GM19025 (cell line): Measurements from ENCODE around the gene TEKTIP1.

ENCODE experiments used
- ATAC-seq: cut with Tn5 transposase; IDR thresholded peaks from one replicate; pipeline ENCODE4 v1.9.1; 2021; ENCODE audit warnings: mild to moderate bottlenecking, low read depth, moderate library complexity; ENCODE audit not compliant: unreplicated experiment

Gene TEKTIP1

DNA sequence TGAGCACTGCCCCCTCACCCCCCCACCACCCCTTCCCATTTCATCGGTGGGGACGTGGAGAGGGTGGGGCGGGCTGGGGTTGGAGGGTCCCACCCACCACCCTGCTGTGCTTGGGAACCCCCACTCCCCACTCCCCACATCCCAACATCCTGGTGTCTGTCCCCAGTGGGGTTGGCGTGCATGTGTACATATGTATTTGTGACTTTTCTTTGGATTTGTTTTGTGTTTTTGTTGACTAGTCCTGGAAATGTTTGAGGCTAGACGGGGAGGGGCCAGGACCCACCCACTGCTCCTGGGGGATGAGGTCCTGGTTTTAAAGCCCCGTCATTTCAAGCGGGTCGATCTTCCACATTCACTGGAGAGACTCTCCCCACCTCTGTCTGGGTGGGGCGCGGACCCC, 3.0 kb upstream of the TEKTIP1 start:
- no peak for ATAC-seq

DNA sequence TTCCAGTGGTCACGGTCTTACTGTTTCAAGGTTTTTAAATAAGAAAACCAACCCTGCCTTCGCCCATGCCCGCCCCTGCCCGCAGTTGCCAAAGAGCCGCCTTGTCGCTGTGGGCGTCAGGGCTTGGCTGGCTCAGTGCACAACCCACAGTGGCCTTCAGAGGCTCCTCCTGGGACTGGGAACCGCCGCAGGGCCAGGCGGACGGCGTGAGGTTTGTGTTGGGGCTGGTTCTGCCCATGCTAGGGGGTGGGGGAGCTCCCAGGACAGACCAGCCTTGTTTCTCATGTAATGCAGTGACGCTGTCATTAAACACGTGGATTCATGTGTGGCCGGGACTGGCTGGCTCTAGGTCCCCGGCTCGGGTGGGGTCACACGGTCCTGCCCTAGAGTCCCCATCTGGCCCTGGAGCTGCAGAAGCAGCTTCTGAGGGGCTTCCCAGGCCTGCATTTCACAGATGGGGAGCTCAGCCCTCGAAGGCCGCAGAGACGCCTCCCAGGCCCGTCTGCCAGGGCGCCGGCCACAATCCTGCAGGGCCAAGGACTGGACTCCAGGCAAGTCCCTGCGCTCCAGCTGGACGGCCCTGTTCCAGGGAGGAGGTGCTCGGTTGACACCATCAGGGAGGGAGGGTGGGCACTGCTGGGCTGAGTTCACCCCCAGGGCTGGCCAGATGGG, 2.4 kb upstream of the TEKTIP1 start:
- no peak for ATAC-seq

DNA sequence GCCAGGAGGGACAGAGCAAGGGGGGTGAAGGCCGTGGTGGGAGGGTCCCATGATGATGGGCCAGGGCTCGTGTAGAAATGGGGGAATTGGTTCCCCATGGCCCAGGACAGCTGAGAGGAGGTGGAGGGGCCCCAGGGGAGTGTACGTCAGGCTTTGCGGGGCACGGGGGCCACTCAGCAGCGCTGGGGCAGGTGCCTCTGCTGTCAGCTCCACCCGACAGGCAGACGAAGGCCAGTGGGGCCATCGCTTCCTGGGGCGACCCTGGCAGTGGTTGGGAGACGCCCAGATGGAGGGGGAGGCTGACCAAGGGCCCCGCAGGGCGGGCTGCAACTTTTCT, 1.9 kb upstream of the TEKTIP1 start:
- ATAC-seq: no peak

DNA sequence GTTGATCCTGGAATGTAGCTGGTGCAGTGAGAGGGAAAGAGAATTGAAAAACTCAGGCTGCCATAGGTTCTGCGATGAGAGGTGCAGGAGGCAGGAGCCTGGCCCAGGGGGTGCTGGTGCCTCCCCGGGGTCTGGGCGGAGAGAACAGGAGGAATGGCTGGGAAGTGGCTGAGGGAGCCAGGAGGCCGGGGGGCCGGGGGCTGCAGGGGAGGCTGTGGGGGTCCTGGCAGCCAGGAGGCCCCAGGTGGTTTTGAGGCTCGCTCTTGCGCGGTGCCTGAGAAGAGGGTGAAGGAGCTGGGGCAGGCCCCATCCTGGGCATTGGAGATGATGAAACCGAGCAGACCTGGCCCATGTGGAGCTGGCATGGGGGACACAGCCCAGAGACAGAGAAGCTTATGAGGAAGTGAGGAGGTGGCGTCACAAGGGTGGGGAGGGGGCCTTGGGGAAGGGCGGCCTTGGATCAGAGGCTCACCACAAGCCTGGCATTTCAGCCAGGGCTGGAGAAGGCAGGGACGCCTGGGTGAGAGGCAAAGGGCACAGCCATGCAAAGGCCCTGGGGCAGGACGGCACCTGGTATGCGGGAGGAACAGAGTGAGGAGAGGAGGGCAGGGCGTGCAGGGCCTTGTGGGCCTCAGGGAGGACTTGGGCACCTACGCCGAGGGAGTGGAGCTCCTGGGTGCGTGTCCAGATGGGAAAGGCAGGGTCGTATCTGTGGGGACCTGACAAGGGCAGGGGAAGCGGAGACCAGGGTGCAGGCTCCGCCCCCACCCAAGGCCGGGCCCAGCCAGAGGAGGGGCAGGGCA, 1.3 kb upstream of the TEKTIP1 start:
- ATAC-seq: no peak

DNA sequence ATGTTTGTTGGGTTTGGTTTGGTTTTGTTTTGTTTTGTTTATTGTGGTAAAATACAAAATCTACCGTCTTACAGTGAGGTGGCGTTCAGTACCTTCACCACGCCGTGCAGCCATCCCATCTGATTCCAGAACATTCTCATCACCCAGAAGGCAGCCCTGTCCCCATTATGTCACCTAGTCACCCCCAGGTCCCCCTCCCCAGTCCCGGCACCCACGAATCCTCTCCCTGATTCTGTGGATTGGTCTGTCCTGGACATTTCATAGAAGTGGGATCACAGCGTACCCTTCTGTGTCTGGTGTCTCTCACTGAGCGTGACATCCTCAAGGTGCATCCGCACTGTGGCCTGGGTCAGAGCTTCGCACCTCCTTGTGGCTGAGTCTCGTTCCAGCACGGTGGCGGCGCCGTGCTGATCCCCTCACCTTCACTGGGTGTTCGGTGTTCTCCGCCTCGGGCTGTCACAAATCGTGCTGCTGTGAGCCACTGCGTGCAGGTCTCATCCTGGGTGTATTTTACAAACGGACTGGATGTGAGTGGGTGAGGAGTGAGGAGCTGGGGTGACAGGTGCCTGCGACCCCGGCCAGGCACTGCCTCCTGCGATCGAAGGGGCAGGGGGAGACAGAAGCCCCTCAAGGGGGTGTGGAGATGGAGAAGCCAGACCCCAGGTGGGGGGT, 580 bp upstream of the TEKTIP1 start:
- ATAC-seq: no peak

DNA sequence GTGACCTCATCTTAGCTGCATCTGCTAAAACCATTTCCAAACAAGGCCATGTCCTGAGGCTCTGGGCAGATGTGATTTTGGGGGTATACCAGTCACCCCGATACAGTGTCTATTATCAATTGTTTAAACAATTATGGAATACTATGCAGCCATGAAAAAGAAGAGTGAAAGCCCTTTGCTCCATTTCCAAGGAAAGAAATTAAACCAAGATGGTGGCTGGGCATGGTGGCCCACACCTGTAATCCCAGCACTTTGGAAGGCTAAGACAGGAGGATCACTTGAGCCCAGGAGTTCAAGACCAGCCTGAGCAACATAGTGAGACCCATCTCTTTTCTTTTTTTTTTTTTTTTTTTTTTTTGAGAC, 763 bp downstream of the TEKTIP1 start:
- ATAC-seq: no peak

DNA sequence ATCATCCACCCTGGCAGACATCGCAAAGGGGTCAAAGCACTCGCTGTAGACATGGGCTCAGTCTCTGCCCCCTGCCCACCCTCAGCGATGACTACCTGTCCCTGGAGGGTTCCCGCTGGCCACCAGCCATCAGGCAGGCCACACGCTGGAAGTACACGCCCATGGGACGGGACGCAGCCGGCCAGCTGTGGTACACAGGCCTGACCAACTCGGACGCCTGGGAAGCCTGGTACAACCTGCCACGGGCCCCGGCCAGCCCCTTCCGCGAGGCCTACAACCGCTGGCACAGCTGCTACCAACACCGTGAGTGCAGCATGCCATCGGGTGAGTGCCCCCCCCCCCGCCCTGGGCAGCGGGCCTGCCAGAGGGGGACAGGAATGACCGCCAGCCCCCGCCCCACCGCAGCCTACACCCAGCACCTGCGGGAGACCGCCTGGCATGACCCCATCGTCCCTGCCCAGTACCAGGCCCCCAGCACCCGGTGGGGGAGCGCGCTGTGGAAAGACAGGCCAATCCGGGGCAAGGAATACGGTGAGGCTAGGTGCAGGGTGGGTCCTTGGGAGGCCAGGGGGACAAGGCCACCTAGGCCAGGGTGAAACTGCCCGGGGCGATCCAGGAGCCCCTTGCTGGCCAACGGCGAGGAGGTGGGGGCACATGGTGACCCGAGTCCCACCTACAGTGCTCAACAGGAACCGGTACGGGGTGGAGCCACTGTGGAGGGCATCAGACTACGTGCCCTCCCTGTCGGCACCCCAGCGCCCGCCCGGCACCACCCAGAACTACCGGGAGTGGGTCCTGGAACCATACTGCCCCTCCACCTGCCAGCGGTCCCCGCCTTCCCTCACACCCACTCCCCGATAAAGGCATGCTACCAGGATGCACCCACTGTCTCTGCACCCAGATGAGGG, 4.4 kb downstream of the TEKTIP1 start:
- no peak for ATAC-seq

DNA sequence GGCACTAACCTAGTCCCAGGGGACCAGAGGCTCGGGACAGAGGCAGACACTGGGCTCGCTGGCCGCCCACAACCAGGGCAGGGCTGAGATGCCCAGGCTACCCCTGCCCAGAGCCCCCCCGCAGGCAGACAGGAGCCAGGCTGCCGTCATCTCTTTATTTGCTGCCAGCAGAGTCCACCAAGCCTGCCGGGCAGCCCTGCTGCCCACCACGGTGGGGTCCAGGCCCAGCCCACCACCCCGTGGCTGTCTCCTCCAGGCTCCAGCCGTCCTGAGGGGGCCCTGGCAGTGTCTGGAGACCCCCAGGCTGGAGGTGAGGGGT, 5.0 kb downstream of the TEKTIP1 start:
- ATAC-seq: no peak

DNA sequence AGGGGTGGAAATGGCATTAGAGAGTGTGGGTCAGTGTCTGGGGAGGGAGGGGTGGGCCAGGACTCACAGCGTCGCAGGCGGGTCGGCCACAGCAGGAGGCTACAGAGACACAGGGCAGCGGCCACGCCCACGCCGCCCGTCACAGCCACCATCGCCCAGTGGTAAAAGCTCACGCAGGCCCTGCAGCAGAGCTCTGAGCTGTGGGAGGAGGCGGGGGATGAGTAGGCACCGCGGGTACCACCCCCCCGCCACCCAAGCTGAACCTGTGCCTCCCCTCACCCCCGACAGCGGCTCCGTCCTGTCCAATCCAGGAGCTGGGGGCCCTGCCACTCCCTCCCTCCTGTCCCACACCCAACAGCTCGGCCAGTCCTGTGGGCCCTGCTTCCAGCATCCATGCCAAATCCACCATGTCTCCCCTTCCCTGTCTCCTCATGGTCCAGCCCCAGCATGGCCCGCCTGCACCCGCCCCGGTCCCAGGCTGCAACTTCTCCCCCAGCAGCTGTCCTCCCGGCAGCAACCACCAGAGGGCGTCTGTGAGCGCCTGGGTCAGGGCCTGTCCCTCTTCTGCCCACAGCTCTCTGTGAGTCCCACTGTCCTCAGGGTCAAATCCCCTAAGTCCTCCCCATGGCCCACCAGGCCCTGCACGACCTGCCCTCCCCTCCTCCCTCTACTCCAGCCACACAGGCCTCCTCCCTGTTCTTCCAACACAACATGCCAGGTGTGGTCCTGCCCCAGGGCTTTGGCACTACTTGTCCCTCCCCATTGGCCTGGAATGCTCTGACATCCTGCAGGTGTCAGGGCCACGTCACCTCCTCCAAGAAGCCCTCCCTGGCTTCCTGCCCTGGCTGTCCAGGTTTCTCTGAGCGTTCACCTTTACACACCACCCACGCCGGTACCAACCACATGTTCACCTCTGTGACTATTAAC, 6.0 kb downstream of the TEKTIP1 start:
- no peak for ATAC-seq

DNA sequence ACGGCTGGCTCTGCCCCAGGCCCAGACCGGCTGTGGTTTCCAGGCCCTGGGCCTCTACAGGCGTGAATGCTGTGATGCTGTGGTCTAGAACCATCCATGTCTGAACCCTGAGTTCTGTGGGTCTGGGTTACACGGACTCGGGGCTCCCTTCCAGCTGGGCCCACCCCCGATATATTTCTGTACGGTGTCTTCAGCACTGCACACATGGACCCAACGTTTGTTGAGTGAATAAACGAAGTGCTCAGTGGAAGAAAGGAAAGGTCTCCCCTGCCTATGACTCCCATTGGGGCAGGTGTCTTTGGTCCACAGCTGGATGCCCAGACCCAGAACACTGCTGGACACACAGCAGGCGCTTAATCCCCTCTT, 6.7 kb downstream of the TEKTIP1 start:
- ATAC-seq: no peak

DNA sequence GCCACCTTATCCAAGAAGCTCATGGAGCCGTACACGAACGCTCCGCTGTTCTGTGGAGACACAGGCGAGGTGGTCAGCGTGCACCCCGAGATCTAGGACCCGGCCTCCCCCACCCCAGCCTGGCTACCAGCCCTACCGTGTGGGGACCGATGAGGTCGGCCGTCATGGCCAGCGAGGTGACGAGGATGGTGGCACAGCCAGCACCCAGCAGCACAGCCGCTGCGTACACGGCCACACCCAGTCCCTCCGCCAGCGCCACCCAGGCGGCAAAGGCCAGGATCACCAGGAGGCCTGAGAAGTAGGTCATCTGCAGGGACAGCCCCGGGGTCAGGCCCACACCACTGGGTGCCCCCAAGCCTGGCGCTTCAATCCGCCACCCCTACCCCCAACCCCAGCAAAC, 7.1 kb downstream of the TEKTIP1 start:
- ATAC-seq: no peak

DNA sequence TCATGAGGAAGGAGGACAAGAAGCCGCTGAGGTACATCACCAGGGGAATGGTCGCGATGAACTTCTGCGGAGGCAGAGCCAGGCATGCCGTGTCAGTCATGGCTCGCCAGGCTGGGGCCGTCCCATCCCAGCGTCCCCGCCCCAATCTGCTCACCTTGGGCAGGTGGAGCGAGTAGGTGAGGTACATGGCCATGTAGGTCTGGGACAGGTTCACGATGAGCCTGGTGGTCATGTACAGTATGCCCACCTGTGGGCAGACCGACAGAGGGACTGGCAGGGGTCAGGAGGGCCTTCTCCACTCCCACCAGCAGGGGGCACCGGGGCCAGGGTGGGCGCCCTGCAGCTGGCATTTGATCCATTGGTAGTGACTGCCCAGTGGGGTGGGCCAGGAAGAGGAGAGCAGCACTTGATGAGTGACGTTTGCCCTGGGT, 8.3 kb downstream of the TEKTIP1 start:
- ATAC-seq: no peak

DNA sequence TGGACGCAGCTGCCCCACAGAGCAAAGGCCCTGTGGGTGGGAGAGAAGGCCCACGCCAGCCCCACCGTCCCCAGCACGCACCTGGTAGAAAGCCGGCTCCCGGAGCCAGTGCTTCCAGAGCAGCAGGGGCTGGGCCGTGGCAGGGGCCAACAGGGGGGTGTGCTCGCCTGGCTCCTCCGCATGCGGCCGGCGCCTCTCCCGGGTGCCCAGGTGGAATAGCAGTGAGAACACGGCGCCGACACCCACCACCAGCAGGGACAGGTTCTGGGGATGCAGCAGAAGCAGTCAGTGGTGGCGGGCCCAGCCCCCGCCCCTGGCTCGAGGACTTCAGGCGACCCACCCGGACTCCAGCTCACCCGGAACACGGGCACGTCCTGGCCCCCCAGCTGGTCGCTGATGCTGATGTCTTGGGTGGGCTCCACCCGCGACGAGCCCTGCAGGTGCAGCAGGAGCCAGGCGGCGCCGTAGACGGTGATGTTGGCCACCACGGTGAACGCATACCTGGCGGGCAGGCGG, 8.9 kb downstream of the TEKTIP1 start:
- no peak for ATAC-seq

DNA sequence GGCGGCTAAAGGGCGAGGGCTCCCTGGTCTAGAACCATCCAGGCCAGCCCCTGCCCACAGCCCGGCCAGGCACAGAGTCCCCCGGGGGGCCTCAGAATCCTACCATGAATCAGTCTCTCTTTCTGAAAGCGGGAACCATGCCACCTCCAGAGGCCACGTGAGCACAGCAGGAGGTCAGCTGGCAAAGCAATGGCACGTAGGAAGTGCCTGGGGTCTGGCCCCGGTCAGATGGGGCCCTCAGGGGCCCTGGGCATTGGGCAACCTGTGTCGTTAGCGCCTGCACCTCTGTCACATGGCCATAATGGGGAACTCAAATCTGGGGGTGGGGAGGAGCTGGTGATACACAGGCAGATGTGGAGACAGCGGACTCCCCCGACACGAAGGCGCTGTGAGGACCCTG, 9.6 kb downstream of the TEKTIP1 start:
- no peak for ATAC-seq

DNA sequence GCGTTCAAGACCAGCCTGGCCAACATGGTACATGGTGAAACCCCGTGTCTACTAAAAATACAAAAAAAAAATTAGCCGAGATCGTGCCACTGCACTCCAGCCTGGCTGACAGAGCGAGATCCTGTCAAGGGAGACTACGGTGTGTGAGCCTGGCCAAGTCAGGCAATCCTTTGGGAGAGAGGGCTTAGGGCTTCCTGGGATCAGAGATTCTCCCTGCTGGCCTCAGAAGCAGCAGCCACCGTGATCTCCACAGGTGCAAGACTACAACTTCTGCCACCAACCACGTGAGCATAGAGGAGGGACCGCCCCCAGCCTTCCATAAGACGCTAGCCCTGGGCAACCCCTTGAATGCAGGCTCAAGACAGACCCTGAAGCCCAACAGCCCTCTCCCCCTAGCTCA, 10.8 kb downstream of the TEKTIP1 start:
- no peak for ATAC-seq

DNA sequence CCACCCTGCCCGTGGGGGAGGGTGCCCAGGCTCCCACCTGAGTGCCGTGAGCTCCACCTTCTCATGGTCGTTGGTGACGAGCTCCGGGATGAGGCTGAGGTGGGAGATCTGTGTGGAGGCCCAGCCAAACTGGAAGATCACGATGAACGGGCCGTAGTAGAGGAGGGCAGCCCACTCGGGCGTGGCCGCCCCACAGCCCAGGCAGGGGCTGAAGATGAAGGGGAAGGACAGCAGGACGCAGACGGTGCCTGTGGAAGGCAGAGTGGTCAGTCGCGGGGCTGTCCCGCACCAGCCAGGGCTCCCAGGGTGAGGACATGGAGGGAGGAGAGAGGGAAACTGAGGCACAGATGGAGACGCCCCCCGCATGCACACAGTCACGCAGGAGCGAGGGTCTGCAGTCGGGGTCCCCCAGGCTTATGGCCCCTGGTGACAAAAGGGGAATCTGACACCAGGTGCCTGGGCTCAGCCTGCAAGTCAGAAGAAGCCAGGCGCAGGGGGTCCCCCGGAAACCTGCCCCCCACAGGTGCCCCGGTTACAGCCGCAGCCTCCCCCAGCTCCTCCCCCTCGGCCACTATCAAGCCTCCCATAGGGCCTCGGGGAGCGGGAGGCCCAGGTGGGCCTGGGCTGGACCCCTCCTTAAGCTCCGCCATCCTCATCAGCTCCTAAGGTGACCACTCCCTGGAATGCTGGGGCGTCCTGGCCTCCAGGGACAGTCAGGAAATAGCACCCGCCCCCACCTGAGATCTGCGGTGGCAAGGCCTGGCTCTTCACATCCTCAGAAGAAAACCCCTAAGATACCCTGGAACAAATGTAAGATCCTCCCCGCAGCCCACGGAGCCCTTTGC, 12.2 kb downstream of the TEKTIP1 start:
- ATAC-seq: no peak

DNA sequence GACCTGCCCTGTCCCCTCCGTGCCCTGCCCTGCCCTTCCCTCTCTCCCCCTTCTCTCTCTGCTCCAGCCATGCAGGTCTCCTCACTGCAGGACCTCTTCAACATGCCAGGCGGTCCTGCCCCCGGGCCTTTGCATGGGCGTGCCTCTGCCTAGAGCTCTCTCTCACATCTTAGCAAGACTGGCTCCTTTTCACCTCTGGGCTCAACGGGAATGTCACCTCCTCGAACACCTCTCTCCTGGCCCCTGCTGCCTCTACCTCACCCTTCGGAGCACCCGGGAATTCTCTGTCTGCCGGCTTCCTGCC, 12.8 kb downstream of the TEKTIP1 start:
- ATAC-seq: no peak

DNA sequence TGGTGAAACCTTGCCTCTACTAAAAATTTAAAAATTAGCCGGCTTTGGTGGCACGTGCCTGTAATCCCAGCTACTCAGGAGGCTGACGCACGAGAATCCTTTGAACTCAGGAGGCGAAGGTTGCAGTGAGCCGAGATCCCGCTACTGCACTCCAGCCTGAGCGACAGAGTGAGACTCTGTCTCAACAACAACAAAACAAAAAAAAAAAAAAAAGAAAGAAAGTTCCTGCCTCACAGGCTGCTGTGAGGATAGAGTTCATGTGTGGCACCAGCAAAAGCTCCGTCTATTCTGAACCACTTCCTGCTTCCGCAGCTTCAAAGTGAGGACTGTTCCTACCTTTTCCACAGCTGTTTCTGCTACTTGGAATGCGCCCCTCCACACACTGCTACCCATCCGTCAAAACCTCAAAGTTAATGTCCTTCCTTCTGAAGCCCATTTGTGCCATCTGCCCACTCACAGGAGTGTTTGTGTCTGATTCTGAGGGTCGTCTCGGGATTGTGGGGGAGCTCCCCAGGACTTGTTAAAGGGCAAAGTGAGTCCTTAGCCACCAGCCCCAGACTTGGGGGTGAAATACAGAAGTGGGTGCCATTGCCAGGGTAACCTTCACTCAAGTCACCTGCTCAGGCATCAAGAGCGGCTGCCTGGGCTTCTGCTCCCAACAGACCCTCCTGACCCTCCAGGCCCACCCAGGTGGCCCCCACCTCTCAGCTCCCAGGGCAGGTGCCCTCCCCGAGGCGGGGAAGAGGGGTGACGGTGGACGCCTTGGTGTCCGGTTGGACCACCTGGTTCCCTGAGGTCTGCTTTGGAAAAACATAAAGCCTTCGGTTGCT, 15.5 kb downstream of the TEKTIP1 start:
- no peak for ATAC-seq
